SJSA1 (cell line): ENCODE results near the gene METRN. TPM values are rescaled to one million over a fixed set of nuclear protein-coding genes. Genes with fewer than 3 reads are reported as not detected.

Source experiments
- DNase-seq, 2 experiments: peaks; one replicate each; pipeline ENCODE4 v3.0.0-alpha.2; 2015 to 2020; ENCODE audit warnings: low spot score in 2 of 2, low read depth in 1 of 2
- H3K27ac ChIP-seq: fragments of 250-450 bp; sonication (Bioruptor Pico); 2 replicates; pipeline ENCODE4 v1.5.1; 2020; ENCODE audit warnings: mild to moderate bottlenecking, moderate library complexity
- H3K27me3 ChIP-seq: fragments of 250-450 bp; sonication (Bioruptor Pico); replicated peaks from 2 replicates; pipeline ENCODE4 v1.5.1; 2020; ENCODE audit warnings: mild to moderate bottlenecking, moderate library complexity
- H3K36me3 ChIP-seq: fragments of 250-450 bp; sonication (Bioruptor Pico); 2 replicates; pipeline ENCODE4 v1.5.1; 2020; ENCODE audit warnings: mild to moderate bottlenecking
- H3K4me1 ChIP-seq: fragments of 250-450 bp; sonication (Bioruptor Pico); replicated peaks from 2 replicates; pipeline ENCODE4 v1.6.1; 2021; ENCODE audit warnings: mild to moderate bottlenecking
- H3K4me3 ChIP-seq: fragments of 250-450 bp; sonication (Bioruptor Pico); 2 replicates; pipeline ENCODE4 v1.5.1; 2020; ENCODE audit warnings: mild to moderate bottlenecking
- H3K9me3 ChIP-seq: fragments of 250-450 bp; sonication (Bioruptor Pico); replicated peaks from 2 replicates; pipeline ENCODE4 v1.5.1; 2020; ENCODE audit warnings: mild to moderate bottlenecking
- total RNA-seq: library from RNA; depleted of rRNA; stranded (reverse); fragments of >200 nt; shearing (Covaris generic); gene quantifications from 2 replicates; pipeline ENCODE4 v1.2.3, GENCODE V29; 2014

Gene METRN
- total RNA-seq, 1 experiment from 2014 or later = 75.5 TPM

DNA sequence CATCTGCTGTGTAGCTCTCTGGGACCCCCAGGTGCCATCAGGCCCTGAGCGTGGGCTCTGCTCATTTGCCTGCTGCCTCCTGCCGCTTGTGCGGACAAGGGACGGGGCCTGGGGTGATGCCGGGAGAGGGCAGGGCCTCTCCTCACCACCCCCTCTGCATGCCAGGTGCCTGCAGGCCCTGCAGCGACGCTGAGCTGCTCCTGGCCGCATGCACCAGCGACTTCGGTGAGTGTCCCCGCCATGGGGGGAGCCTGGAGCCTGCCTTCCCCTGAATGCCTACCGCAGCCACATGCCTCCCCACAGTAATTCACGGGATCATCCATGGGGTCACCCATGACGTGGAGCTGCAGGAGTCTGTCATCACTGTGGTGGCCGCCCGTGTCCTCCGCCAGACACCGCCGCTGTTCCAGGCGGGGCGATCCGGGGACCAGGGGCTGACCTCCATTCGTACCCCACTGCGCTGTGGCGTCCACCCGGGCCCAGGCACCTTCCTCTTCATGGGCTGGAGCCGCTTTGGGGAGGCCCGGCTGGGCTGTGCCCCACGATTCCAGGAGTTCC, 1.9 kb downstream of the METRN start:
- DNase-seq = no peak
- Histone ChIP-seq H3K27ac (no peak overlapping the region), H3K4me1 (peaks cover 56% of the 10 kb centered on the region), H3K27me3 (no peaks in the 10 kb centered on the region; the same call in 1 of the 2 replicates), H3K36me3 (peaks cover 13% of the 10 kb centered on the region), H3K4me3 (no peak overlapping the region), H3K9me3 (peaks cover 8% of the 10 kb centered on the region; the same call in 1 of the 2 replicates)

DNA sequence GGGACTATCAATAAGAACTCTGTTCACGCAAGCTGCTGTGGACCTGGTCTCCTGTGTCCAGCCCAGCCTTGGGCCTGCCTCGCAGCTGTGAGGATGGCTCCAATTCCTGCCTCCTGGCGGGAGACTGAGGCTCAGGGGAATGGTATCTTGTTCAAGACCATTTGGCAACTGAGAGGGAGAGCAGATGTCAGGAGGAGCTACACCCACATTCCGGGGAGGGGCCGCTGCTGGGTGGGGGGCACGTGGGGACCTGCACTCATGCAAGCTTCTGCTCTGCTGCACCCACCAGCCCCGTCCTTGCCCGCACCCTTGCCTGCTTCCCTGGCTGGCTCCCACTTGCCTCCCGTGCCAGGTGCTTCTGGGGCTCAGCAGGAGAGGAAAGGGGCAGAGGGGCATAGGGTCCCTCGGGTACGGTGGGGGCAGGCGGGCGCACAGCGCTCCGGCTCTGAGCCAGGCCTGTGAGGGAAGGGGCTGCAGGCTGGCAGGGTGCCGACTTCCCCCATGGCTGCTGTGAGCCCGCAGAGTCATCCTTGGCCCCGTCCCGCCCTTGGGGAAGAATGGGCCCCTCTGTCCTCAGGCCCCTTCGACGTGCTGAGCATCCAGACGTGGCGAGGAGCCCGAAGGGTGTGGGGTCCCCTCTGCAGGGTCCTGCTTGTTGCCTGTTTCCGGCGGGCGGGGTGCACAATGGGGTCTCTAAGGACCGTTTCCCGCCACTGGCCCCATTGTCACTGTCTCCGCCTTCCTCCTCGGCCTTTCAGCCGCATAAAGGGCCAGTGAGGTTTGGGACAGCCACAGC, 2.7 kb downstream of the METRN start:
- Histone ChIP-seq H3K4me3 (no peak overlapping the region), H3K36me3 (peaks cover 17% of the 10 kb centered on the region), H3K27me3 (no peaks in the 10 kb centered on the region; the same call in 1 of the 2 replicates), H3K4me1 (peaks cover 54% of the 10 kb centered on the region), H3K27ac (no peak overlapping the region), H3K9me3 (peaks cover 8% of the 10 kb centered on the region; the same call in 1 of the 2 replicates)
- DNase-seq = no peak

DNA sequence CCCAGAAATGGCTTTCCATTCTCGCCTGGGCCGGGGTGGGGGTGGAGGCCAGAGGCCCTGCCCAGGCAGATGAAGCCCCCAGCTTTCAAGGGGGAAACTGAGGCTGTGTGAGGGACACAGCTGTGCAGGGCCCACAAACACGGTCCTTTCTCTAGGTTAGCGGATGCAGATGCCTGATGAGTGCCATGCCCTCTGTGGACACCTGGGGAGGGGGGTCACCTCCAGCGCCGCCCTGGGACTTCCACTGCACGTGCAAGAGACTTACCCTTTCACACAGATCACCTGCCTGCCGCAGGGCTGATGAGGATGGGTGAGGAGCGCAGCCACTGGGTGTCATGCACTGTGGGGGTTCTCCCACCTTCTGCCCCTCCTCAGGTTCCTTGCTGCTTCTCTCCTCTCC, 3.5 kb downstream of the METRN start:
- H3K4me3 ChIP-seq = no peak overlapping the region
- H3K27ac ChIP-seq = no peak overlapping the region
- H3K4me1 ChIP-seq = peaks cover 54% of the 10 kb centered on the region
- DNase-seq = no peak
- H3K9me3 ChIP-seq = peaks cover 8% of the 10 kb centered on the region; the same call in 1 of the 2 replicates
- H3K36me3 ChIP-seq = peaks cover 20% of the 10 kb centered on the region
- H3K27me3 ChIP-seq = no peaks in the 10 kb centered on the region; the same call in 1 of the 2 replicates

DNA sequence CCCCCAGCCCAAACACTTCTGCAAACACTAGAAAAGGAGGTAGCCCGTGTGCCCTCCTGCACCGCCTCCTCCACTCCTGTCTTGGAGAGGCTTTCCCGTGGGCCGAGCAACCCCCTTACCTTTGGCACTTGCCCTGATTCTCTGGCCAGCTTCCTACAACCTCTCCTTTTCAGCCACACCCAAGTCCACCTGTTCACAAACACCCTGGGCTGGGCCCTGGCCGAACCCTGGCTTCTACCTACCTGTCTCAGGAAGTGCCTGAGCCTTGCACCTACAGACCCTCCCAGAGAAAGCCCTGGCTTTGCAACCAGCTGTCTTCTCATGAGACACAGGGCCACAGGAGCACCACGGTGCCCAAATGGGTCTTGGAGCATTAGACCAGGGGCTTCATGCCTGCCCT, 4.0 kb downstream of the METRN start:
- Histone ChIP-seq H3K4me3 (no peak overlapping the region), H3K9me3 (peaks cover 8% of the 10 kb centered on the region; the same call in 1 of the 2 replicates), H3K4me1 (peaks cover 54% of the 10 kb centered on the region), H3K27ac (no peak overlapping the region), H3K27me3 (no peaks in the 10 kb centered on the region; the same call in 1 of the 2 replicates), H3K36me3 (peaks cover 20% of the 10 kb centered on the region)
- DNase-seq = no peak

DNA sequence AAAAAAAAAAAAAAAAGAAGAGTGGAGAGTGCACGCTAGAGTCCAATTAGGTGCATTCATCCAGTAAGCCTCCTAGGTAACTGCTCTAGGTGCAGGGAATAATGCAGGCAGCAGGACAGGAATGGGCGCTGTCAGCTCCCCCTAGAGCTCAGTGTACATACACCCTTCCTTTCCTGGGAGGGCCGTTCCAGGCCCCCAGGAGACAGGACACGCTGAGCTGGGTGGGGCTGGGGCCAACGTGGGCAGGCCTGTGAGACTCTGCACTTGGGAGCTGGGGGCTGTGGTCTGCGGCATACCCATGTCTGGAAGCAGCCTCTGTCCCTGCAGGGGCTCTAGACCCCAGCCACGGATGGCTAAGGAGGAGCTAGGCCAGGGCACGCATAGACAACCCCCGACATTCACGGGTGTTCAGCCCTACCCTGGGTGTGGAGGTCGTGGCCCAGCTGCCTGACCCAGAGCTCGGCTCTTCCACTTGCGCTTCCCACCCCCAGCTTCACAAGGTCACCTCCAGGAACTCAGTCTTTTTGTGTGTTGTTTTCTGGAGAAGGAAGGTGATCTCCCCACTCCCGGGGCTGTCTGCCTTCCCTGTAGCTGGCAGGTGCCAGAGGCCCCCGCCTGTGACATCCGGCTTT, 5.0 kb downstream of the METRN start:
- DNase-seq = no peak
- H3K27ac ChIP-seq = no peak overlapping the region
- H3K4me3 ChIP-seq = peak overlapping the region; percentile 89
- H3K27me3 ChIP-seq = no peaks in the 10 kb centered on the region; the same call in 1 of the 2 replicates
- H3K36me3 ChIP-seq = peaks cover 20% of the 10 kb centered on the region
- peaks cover 45% of the 10 kb centered on the region for H3K4me1 ChIP-seq
- H3K9me3 ChIP-seq = peaks cover 8% of the 10 kb centered on the region; the same call in 1 of the 2 replicates

DNA sequence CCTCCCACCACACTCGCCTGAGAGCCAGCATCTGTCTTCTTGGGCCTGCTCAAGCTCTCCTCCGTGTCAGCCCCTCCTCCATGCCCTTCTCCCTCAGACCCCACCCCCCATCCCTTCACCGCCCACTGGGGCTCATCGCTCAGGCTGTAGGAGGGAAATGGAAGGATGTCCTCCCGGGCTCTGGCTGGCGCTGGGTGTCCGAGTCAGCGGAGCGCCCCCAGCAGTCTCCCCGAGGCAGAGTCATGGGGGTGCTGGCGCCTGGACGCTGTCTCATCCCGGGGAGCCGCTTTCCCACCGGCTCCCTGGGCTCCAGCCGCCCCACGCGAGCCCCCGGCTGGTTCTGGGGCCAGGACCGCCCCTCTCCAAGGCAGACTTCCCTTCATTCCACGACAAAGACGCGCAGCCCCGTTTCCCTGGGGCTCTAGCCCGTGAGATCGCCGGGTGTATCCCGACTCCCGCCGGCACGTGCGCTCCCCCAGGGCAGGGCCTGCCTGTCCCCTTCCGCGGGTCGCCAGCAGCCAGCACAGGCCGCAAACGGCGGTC, 5.6 kb downstream of the METRN start:
- peak overlapping the region; percentile 40 for H3K27ac ChIP-seq
- peak in 1 of 2 experiments; percentile 70 for DNase-seq
- peaks cover 4% of the 10 kb centered on the region; the same call in 1 of the 2 replicates for H3K27me3 ChIP-seq
- peaks cover 17% of the 10 kb centered on the region for H3K36me3 ChIP-seq
- 0 out of 2 replicates have a peak, but pooled peaks cover 5% of the 10 kb centered on the region for H3K9me3 ChIP-seq
- peaks cover 41% of the 10 kb centered on the region for H3K4me1 ChIP-seq
- peak overlapping the region; percentile 89 for H3K4me3 ChIP-seq

DNA sequence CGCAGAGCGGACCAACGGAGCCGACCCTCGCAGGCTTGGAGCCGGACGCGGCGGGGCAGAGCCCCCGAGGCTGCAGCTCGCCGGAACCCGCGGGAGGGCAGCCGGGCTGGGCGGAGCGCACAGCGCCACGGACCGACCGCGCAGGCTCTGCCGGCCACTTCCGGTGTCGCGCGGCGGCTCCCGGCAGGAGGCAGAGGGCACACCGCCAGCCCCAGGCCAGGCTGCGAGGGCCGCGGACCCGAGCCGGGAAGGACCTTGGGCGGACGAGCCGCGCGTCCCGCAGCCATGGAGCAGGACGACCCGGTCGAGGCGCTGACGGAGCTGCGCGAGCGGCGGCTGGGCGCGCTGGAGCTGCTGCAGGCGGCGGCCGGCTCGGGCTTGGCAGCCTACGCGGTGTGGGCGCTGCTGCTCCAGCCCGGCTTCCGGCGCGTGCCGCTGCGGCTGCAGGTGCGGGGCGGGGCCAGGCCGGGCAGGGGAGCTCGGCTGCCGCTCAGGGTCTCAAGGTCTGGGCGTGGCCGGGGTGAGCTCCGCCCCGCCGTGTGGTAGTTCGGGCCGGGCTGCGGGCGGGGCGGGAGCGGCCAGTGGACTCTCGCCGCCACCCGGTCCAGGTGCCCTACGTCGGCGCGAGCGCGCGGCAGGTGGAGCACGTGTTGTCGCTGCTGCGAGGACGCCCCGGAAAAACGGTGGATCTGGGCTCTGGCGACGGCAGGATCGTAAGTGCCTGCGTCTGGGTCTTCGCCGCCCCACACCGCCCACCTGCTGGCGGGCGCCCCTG, 6.3 kb downstream of the METRN start, which contains the start of gene ANTKMT:
TSS of gene ANTKMT (plus strand) at position 157 of the 775 bp plus-strand sequence. CDS start at position 286, 129 bp downstream.
- H3K36me3 ChIP-seq = peaks cover 17% of the 10 kb centered on the region
- H3K4me1 ChIP-seq = peaks cover 34% of the 10 kb centered on the region
- peak; percentile 75 to 89 for DNase-seq
- H3K27ac ChIP-seq = peak within 1 kb of the TSS; percentile 40
- H3K9me3 ChIP-seq = 0 out of 2 replicates have a peak, but pooled peaks cover 5% of the 10 kb centered on the region
- peaks cover 9% of the 10 kb centered on the region; the same call in 1 of the 2 replicates for H3K27me3 ChIP-seq
- H3K4me3 ChIP-seq = peak within 1 kb of the TSS; percentile 89

DNA sequence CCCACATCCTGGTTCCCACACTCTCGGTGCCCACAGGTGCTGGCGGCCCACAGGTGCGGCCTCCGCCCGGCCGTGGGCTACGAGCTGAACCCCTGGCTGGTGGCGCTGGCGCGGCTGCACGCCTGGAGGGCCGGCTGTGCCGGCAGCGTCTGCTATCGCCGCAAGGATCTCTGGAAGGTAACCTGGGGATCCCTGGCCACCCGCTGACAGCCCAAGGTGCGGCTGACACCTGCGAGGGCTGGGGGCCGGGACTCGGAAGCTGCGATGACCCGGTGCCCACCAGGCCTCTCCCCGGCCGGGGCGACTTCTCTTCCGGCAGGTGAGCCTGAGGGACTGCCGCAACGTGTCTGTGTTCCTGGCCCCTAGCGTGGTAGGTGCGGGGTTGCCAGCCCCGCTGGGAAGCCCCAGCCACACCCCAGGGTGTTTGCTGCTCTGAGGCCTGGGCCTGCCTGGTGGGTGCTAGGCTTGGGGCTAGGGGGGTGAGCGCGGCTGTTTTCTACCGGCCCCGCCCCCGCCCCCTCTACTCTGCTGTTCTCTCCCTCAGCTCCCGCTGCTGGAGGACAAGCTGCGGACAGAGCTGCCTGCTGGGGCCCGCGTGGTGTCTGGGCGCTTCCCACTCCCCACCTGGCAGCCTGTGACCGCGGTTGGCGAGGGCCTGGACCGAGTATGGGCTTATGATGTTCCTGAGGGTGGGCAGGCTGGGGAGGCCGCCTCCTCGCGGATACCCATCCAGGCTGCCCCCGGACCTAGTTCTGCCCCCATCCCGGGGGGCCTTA, 7.0 kb downstream of the METRN start:
- no peak overlapping the region for H3K27ac ChIP-seq

DNA sequence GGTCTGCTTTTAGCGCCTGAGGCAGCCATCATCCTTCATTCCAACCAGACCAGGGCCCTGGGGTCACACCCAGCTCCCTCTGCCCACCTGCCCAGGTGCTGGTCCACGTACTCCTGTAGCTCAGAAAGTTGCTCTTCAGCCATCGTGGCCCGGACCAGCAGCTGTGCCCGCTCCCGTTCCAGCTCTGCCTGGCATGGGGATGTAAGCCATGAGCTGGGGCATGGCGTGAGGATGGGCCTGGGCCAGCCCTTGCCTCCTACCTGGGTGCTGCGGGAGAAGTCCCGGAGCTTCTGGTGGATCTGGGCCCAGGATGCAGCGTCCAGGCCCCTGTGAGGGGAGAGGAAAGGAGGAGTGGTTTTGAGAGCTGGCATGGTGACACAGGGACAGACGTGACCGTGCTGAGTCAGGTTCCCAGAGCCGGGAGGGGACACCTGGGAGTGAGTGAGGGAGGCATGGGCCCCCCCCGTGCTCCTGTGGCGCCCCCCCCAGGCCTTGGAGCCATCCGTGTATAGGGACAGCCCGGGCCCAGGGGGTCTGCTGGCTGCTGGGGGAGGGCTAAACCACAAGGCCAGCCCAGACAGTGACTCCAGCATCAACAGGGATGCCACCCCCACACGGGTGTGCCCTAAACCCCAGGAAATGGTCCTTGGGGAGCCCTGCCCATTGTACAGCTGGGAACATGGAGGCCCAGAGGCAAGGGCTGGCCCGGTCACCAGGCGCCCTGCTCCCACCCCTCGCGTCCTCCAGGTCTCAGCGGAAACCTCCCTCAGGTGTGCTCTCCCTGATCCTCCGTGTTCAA, 8.1 kb downstream of the METRN start:
- Histone ChIP-seq H3K4me1 (peaks cover 43% of the 10 kb centered on the region), H3K4me3 (no peak overlapping the region), H3K36me3 (peaks cover 17% of the 10 kb centered on the region), H3K9me3 (0 out of 2 replicates have a peak, but pooled peaks cover 5% of the 10 kb centered on the region), H3K27ac (no peak overlapping the region), H3K27me3 (peaks cover 21% of the 10 kb centered on the region)
- no peak for DNase-seq

More for the DNA sequence above, 7.0 kb downstream of the METRN start:
- Histone ChIP-seq H3K4me1 (peaks cover 34% of the 10 kb centered on the region), H3K4me3 (peak overlapping the region; percentile 89), H3K27me3 (peaks cover 14% of the 10 kb centered on the region), H3K36me3 (peaks cover 17% of the 10 kb centered on the region), H3K9me3 (0 out of 2 replicates have a peak, but pooled peaks cover 5% of the 10 kb centered on the region)
- no peak for DNase-seq

DNA sequence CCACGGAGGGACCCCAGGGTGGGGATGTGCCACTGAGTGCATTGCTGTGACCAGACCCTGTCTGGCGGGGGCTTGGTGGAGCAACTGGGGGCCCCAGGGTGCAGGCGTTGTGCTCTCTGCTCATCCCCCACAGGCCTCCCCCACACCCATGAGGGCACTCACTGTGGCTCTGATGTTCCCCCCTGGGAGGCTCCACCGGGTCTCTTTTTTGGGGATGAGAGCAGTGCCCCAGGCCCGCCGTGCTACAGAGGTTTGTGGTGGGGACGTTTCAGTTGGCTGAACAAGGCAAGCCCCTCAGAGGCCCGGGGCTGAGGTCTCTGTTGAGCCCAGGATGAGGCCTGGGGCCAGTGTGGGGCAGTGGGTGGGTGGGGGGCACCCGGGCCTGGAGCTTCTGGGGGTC, 8.8 kb downstream of the METRN start:
- H3K36me3 ChIP-seq = peaks cover 17% of the 10 kb centered on the region
- no peak overlapping the region for H3K4me3 ChIP-seq
- peaks cover 24% of the 10 kb centered on the region for H3K27me3 ChIP-seq
- 0 out of 2 replicates have a peak, but pooled peaks cover 5% of the 10 kb centered on the region for H3K9me3 ChIP-seq
- H3K27ac ChIP-seq = no peak overlapping the region
- H3K4me1 ChIP-seq = peaks cover 50% of the 10 kb centered on the region
- no peak for DNase-seq

DNA sequence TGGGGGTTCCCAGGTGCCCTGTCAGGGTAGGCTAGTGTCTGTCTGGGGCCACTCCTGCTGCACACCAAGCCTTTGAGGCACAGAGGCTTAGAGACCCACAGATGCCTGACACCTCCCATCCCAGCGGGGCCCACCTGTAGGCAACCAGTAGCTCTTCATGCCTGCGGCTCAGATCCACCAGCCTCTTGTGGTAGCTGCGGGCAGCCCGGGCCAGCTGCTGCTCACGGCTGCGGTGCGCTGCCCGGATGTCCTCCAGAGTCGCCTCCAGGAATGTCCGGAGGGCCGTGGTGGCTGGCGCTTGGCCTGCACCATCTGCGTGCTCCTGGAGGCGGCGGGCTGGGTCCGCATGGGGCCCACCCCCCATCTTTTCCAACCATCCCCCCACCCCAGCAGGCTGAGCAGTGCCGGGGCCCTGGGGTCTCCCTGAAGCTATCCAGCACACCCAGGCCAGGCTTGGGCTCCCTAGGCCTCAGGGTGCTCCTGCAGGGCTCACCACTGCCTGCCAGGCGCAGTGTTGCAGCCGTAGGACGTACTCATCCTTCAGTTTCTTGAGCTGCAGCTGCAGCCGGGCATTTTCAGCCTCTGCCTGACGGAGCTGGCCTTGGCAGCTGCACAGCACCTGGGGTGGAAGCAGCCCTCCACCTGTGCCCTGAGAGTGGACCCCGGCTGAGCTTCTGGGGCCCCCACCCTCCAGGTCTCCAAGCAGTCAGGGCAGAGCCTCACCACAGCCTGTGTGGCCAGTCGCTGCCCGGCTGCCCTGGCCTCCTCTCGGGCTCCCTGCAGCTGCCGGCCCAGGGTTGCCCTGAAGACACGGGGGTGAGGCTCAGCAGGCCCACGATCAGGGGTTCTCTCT, 9.5 kb downstream of the METRN start:
- no peak for DNase-seq
- H3K36me3 ChIP-seq = peaks cover 17% of the 10 kb centered on the region
- no peak overlapping the region for H3K27ac ChIP-seq
- peaks cover 24% of the 10 kb centered on the region for H3K27me3 ChIP-seq
- 0 out of 2 replicates have a peak, but pooled peaks cover 5% of the 10 kb centered on the region for H3K9me3 ChIP-seq
- no peak overlapping the region for H3K4me3 ChIP-seq
- peaks cover 45% of the 10 kb centered on the region for H3K4me1 ChIP-seq
